HG02884 (cell line): ENCODE measurements around the gene SRGAP2C.
"Not testable (repeated sequence)": the region's sequence is repeated elsewhere in the genome, so short reads cannot be mapped to it uniquely, and the experiment has no call there.

Source experiments
- ATAC-seq: cut with Tn5 transposase; IDR thresholded peaks from one replicate; pipeline ENCODE4 v1.9.1; 2021; ENCODE audit warnings: mild to moderate bottlenecking, moderate library complexity; ENCODE audit not compliant: unreplicated experiment

Gene SRGAP2C

DNA sequence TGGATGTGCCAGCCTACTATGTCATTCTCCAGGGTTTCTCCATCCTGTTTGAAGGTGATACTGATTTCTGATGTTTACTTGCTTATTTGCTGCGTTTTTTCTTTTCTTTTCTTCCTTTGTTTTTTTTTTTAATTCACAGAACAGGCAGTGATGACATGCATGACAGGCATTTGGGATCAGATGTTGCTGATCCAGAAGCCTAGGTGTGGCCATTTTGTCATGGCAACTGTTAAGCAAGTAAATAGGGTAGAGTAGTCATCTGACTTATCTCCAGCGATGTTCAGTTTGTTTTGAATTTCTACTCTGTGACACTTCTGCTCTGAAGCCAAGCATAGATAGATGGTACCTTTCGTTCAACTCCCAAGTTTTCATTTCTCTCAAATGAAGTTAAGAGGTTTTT is 181.4 kb downstream of the SRGAP2C start:
- not testable (repeated sequence) for ATAC-seq

- ATAC-seq: not testable (repeated sequence)
These were observed 184.1 kb downstream of the SRGAP2C start for GRCh38 chr1:121368910-121369309.

GRCh38 chr1:121369959-121370358 is 185.2 kb downstream of the SRGAP2C start:
- not testable (repeated sequence) for ATAC-seq

- not testable (repeated sequence) for ATAC-seq
These were observed 190.1 kb downstream of the SRGAP2C start for GRCh38 chr1:121374851-121375367.

DNA sequence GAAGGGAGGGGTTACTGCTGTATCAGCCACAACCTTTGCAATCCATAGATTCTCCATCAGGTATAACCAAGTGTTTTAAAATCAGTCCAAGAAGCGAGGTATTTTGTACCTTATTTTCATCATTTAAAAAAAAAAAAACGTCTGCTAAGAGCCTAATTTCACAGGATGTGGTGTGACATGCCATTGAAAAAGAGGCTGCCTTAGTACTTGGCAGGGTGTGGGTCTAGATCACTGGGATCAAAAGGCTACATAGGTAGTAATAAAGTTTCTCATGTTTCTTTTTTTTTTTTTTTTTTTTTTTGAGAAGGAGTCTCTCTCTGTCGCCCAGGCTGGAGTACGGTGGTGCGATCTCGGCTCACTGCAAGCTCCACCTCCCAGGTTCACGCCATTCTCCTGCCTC is 192.2 kb downstream of the SRGAP2C start:
- ATAC-seq: not testable (repeated sequence)

GRCh38 chr1:121378757-121379156 is 194.0 kb downstream of the SRGAP2C start:
- not testable (repeated sequence) for ATAC-seq

DNA sequence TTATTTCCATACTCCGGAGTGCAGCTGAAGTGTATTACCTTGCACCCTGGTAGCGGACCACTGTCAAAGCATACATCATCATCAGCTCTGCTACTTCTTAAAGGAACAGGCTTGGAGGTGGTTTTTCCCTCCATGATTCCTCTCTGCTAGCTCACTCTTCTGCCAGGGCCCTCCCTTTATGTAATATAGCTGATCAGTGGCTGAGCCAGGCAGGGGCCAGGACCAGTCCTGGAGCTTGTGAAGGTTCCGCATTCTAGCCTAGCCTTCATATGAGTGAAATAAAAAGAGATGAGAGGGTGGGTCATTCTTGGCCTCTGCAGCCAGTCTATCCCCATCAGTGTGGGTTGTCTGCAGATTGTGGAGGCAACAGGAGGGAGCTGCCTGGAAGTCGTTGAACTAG is 200.0 kb downstream of the SRGAP2C start:
- not testable (repeated sequence) for ATAC-seq

DNA sequence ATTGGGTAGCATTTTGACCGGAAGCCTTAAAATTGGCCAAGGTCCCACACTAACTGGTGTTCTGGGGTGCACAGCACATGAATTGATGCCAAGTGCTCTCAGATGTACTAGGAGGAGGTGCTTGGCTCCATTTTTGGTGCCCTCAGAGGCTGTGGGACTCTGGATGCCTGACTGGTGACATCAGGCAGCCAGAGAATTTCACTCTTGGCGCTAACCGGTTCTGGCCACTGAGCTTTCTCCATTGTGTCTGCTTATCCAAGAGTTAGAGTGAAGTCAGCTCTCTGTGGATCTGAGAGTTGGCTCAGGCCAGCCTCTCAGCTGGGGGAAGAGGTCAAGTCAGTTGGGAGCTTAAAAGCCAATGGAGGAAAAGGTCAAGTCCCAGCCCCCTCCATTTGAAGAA is 200.4 kb downstream of the SRGAP2C start:
- not testable (repeated sequence) for ATAC-seq

- ATAC-seq: not testable (repeated sequence)
These were observed 201.0 kb downstream of the SRGAP2C start for GRCh38 chr1:121385563-121386288.

DNA sequence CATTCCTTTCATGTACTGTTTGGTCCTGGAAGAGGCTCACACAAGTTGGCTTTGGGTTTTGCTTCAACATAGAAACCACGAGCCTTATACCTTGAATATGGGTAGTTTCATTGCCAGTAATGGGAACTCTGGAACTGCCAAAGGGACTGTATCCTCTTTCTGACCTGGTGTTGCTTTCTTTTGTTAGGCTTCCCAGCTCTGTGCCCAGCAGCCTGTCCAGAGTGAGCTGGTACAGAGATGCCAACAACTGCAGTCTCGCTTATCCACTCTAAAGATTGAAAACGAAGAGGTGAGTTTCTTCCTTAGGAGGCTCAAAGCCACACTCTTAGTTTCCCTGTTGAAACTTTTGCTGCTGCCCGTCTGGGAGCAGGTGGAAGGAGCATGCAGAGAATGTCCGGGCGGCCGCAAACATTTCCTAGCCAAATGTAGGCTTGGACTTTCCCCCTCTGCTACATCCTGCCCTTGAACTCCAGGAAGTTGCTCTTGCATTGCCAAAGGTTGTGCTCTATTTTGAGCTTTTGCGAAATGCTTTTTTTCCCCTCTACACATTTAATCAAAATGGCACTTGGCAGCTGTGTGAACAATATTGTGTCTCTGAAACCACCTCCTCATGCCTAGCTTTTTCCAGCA is 201.7 kb downstream of the SRGAP2C start:
- not testable (repeated sequence) for ATAC-seq

- not testable (repeated sequence) for ATAC-seq
These were observed 205.3 kb downstream of the SRGAP2C start for GRCh38 chr1:121389895-121390560.

DNA sequence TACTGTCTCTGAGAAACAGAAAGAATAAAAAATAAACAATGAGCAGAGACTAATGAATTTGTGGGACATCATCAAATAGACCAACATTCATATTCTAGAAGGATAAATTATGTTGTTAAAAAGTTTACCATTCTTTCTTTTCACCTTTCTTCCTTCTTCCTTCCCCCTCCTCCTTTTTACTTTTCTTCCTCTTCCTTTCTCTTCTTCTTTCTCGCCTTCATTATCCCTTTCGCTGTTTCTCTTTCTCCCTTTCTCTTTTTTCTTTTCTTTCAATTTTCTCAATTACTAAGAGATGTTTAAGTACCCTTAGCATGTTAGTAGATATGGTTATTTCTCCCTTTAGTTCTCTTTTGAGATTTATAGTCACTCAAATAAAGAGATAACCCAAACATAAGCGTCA is 207.4 kb downstream of the SRGAP2C start:
- ATAC-seq: not testable (repeated sequence)

GRCh38 chr1:121395718-121396201 is 211.0 kb downstream of the SRGAP2C start:
- ATAC-seq: not testable (repeated sequence)

GRCh38 chr1:121396335-121397081 is 211.7 kb downstream of the SRGAP2C start:
- ATAC-seq: not testable (repeated sequence)

DNA sequence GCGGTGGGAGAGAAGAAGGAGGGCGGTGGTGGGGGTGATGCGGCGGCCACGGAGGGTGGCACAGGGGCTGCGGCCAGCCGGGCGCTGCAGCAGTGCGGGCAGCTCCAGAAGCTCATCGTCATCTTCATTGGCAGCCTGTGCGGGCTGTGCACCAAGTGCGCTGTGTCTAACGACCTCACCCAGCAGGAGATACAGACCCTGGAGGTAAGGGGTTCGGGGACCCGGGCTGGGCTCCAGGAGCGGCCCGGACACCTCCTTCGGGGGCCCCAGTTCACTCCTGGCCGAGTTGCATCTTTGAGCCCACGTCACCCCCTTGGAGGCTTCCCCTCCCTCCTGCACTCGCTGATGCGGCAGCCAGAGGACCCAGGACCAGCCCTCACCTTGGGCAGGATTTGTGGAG is 212.3 kb downstream of the SRGAP2C start:
- ATAC-seq: not testable (repeated sequence)

- not testable (repeated sequence) for ATAC-seq
These were observed 214.4 kb downstream of the SRGAP2C start for GRCh38 chr1:121399193-121399592.

GRCh38 chr1:121400108-121400507 is 215.3 kb downstream of the SRGAP2C start:
- ATAC-seq: not testable (repeated sequence)

GRCh38 chr1:121400541-121401310 is 216.0 kb downstream of the SRGAP2C start:
- ATAC-seq: not testable (repeated sequence)

- not testable (repeated sequence) for ATAC-seq
These were observed 216.7 kb downstream of the SRGAP2C start for GRCh38 chr1:121401375-121401955.
